Right atrium auricular region (tissue), 2 donors: Measurements from ENCODE around the gene GEMIN4. TPM values are rescaled to one million over a fixed set of nuclear protein-coding genes. Genes with fewer than 3 reads are reported as not detected.
"Not testable (repeated sequence)": the region's sequence is repeated elsewhere in the genome, so short reads cannot be mapped to it uniquely, and the experiment has no call there.

Source experiments
- DNase-seq: peaks from one replicate; pipeline ENCODE4 v3.0.0-alpha.2; 2019; ENCODE audit warnings: low spot score
- H3K27ac ChIP-seq, 2 donors: fragments of 200-600 bp; sonication (generic); 1 replicate in 1 of 2; 2 replicates in 1 of 2; pipeline ENCODE4 v1.5.1; 2016 to 2019
- H3K27me3 ChIP-seq, 2 donors: fragments of 200-600 bp; sonication (generic); one replicate each; pipeline versions ENCODE4 v1.5.1 to v1.6.0; 2017 to 2019
- H3K36me3 ChIP-seq: fragments of 200-600 bp; sonication (generic); one replicate; pipeline ENCODE4 v1.5.1; 2016
- H3K4me1 ChIP-seq, 2 donors: fragments of 200-600 bp; sonication (generic); one replicate each; pipeline versions ENCODE4 v1.5.1 to v1.6.0; 2017 to 2019
- H3K4me3 ChIP-seq, 2 donors: fragments of 200-600 bp; sonication (generic); 1 replicate in 1 of 2; 2 replicates in 1 of 2; pipeline ENCODE4 v1.5.1; 2017 to 2019; ENCODE audit warnings: mild to moderate bottlenecking in 1 of 2, moderate library complexity in 1 of 2
- H3K9me3 ChIP-seq, 2 donors: fragments of 200-600 bp; sonication (generic); one replicate each; pipeline ENCODE4 v1.5.1; 2019
- total RNA-seq, 2 donors: library from RNA; depleted of rRNA; stranded (reverse); fragments of >200 nt; gene quantifications; one replicate each; pipeline ENCODE4 v1.1.0, GENCODE V29; 2016
- TF ChIP-seq, protein P1 (sequence below), 2 donors: fragments of 200-600 bp; sonication (generic); IDR thresholded peaks; one replicate each; pipeline ENCODE4 v1.5.1; 2019; ENCODE audit warnings: antibody characterized with exemption in 2 of 2

Gene GEMIN4
- total RNA-seq, 2 donors from 2014 or later: 8.2 to 19.7 TPM

DNA sequence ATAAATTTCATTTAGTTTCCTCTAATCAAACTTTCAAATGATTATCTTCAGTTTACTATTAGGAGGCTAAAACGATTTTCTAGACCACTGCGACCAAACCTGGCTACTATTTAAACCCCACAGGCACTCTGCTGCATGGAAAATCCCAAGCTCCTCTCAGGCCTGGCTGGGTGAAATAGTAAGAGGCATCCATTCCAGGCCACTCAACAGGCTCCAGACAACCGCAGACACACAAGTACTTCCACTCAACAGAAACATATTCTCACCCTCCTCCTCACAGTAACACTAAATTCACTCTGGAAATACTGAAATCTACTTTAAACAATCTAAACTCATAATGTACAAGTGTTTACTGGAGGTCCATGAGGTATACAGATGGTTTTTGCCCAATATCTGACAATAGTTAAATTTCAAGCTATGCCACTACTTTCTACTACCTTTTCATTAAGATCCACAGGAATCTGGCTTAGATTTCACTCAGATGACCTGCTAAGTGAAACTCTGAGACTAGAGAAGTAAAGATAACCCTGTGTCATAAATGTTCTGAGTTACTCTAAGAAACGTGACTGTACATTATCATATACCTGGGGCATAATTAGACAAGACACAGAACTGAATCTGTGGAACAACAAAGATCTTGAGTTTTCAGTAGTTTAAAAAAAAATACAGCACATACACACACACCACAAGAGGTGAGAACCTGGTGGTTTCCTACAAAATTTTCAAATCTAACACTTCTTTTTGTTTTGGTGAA, 47.8 kb downstream of the GEMIN4 start:
- peaks cover 0 to 29% of the 10 kb centered on the region in 2 donors for H3K4me1 ChIP-seq
- H3K27me3 ChIP-seq: no peaks in the 10 kb centered on the region
- H3K4me3 ChIP-seq: no peak overlapping the region
- H3K9me3 ChIP-seq: no peaks in the 10 kb centered on the region
- peak overlapping the region; percentile 18 to 52 for H3K27ac ChIP-seq
- peaks cover 13% of the 10 kb centered on the region for H3K36me3 ChIP-seq
- no peak for DNase-seq
- TF ChIP-seq, protein P1, sequence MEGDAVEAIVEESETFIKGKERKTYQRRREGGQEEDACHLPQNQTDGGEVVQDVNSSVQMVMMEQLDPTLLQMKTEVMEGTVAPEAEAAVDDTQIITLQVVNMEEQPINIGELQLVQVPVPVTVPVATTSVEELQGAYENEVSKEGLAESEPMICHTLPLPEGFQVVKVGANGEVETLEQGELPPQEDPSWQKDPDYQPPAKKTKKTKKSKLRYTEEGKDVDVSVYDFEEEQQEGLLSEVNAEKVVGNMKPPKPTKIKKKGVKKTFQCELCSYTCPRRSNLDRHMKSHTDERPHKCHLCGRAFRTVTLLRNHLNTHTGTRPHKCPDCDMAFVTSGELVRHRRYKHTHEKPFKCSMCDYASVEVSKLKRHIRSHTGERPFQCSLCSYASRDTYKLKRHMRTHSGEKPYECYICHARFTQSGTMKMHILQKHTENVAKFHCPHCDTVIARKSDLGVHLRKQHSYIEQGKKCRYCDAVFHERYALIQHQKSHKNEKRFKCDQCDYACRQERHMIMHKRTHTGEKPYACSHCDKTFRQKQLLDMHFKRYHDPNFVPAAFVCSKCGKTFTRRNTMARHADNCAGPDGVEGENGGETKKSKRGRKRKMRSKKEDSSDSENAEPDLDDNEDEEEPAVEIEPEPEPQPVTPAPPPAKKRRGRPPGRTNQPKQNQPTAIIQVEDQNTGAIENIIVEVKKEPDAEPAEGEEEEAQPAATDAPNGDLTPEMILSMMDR (IDR thresholded peaks at IDR 0.05): no peak

DNA sequence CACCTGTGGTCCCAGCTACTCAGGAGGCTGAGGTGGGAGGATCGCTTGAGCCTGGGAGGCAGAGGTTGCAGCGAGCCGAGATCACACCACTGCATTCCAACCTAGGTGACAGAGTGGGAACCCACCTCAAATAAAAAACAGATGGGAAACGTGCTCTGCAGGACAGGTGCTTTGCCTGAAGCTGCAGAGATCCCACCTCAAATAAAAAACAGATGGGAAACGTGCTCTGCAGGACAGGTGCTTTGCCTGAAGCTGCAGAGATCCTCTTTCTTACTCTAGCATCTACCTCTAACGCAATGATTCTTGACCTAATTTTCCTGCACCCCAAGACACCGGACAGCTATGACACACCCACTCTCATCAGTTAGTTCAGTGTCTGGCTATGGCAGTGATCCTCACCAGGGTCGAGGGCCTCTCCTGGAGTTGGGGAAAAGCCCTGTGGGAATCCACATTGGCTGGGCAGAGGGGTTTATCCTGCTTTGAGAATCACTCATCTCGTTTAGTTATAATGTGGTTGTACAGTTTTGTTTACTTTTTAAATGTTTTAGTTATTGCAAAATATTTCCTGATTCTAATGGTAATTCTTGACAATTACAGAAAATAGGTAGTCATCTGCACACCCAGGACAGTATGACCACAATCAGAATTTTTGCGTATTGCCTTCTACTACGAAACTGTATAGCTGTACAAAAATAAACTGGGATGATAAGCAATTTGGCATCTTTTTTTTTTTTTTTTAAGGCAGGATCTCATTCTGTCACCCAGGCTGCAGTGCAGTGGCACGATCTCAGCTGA, 48.8 kb downstream of the GEMIN4 start:
- H3K4me1 ChIP-seq: peaks cover 0 to 29% of the 10 kb centered on the region in 2 donors
- H3K9me3 ChIP-seq: no peaks in the 10 kb centered on the region
- no peaks in the 10 kb centered on the region for H3K27me3 ChIP-seq
- peaks cover 10% of the 10 kb centered on the region for H3K36me3 ChIP-seq
- DNase-seq: no peak
- peak overlapping the region; percentile 18 to 52 for H3K27ac ChIP-seq
- TF ChIP-seq, protein P1 (IDR thresholded peaks at IDR 0.05): no peak
- no peak overlapping the region for H3K4me3 ChIP-seq

DNA sequence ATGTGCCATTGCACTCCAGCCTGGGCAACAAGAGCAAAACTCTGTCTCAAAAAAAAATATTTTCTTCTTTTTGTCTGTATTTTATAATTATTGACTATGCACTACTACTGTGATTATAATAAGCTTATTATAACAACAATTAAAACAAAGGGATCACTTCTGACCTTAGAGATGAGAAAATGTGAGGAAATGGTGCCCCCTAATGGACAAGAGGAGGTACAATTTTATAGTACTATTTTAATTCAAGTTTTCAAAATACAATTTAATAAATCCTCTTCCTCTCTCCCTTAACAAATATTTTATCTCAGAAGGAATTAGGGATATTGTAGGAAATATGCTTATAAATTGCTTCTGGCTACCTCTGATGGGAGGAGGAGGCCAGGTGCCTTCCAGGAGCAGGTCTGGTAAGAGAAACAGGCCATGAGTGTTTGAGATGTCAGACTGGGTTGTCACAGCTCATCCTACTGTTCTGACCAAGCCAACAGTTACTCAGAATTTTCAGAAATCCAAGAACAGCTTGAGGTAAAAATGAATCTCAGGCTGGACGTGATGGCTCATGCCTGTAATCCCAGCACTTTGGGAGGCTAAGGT, 51.5 kb downstream of the GEMIN4 start:
- no peak overlapping the region for H3K4me3 ChIP-seq
- no peak overlapping the region for H3K27ac ChIP-seq
- peaks cover 27% of the 10 kb centered on the region for H3K36me3 ChIP-seq
- H3K27me3 ChIP-seq: no peaks in the 10 kb centered on the region
- no peaks in the 10 kb centered on the region for H3K9me3 ChIP-seq
- TF ChIP-seq, protein P1 (IDR thresholded peaks at IDR 0.05): peak; percentile 49 to 75
- no peak for DNase-seq
- H3K4me1 ChIP-seq: peaks cover 0 to 14% of the 10 kb centered on the region in 2 donors

DNA sequence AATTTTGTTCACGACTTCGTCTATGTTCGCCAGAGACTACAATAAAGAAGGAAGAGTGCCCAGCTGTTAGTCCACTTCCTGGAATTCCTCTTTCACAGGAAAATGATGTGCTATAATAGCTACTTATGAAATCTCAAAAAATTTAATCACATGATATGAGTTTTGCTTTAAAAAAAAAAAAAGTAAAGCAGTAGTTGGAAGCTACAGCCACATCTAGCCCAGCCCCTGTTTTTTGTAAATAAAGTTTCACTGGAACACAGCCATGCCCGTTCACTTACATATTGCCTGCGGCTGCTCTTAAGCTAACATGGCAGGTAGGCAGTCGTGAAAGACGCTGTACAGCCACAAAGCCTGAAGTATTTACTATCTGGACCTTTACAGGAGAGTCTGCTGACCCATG, 52.7 kb downstream of the GEMIN4 start:
- Histone ChIP-seq H3K27ac (no peak overlapping the region), H3K27me3 (no peaks in the 10 kb centered on the region), H3K9me3 (no peaks in the 10 kb centered on the region), H3K36me3 (peaks cover 38% of the 10 kb centered on the region), H3K4me3 (no peak overlapping the region), H3K4me1 (peaks cover 0 to 6% of the 10 kb centered on the region in 2 donors)
- DNase-seq: no peak
- TF ChIP-seq, protein P1 (IDR thresholded peaks at IDR 0.05): no peak

DNA sequence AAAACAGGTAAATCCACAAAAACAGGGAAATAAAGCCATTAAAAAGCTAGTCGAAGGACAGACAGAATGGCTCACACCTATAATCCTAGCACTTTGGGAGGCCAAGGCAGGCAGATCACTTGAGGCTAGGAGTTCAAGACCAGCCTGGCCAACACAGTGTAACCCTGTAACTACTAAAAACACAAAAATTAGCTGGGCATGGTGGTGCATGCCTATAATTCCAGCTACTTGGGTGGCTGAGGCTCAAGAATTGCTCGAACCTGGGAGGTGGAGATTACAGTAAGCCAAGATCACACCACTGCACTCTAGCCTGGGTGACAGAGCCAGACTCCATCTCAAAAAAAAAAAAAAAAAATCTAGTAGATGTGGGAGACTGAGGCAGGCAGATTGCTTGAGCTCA, 54.0 kb downstream of the GEMIN4 start:
- not testable (repeated sequence) for H3K4me1 ChIP-seq, H3K4me3 ChIP-seq, H3K27me3 ChIP-seq, DNase-seq, H3K27ac ChIP-seq, H3K9me3 ChIP-seq
- peaks cover 45% of the 10 kb centered on the region for H3K36me3 ChIP-seq

DNA sequence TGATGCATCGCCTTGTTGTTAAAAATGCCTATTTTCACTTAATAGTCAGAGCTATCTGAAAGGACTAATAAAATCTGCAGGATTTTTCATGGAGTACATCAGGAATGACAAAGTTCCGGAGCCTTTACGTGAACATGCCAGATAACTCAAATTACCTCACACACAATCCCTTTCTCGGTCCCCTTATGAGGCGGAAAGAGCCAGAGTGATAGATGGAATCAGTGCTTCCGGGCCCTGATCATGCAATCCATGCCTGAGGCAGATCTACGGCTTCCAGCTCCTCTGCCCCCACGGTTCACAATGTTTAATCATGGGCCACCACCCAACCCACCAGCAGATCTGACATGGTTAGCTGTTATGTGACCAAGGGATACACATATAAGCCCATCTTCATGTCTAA, 54.4 kb downstream of the GEMIN4 start:
- no peaks in the 10 kb centered on the region for H3K4me1 ChIP-seq
- H3K36me3 ChIP-seq: peaks cover 45% of the 10 kb centered on the region
- no peaks in the 10 kb centered on the region for H3K27me3 ChIP-seq
- no peak for DNase-seq
- H3K27ac ChIP-seq: no peak overlapping the region
- TF ChIP-seq, protein P1 (IDR thresholded peaks at IDR 0.05): no peak
- H3K9me3 ChIP-seq: no peaks in the 10 kb centered on the region
- no peak overlapping the region for H3K4me3 ChIP-seq
